Progenitor cell of endocrine pancreas (in vitro differentiated cells): Measurements from ENCODE around the gene CDH23. TPM values are rescaled to one million over a fixed set of nuclear protein-coding genes. Genes with fewer than 3 reads are reported as not detected.

Experiments
- DNase-seq: peaks from one replicate; pipeline ENCODE4 v3.0.0; 2021; ENCODE audit warnings: low spot score; ENCODE audit not compliant: unreplicated experiment
- H3K27ac Mint-ChIP-seq: 2 replicates; pipeline ENCODE4 v1.8.0; 2021; ENCODE audit warnings: mild to moderate bottlenecking, moderate library complexity, mixed read lengths
- H3K27me3 Mint-ChIP-seq: 2 replicates; pipeline ENCODE4 v1.8.0; 2021; ENCODE audit warnings: mixed read lengths
- H3K36me3 Mint-ChIP-seq: 2 replicates; pipeline ENCODE4 v1.8.0; 2022; ENCODE audit warnings: mixed read lengths; ENCODE audit not compliant: insufficient read depth
- H3K4me1 Mint-ChIP-seq: 2 replicates; pipeline ENCODE4 v1.8.0; 2021; ENCODE audit warnings: low read depth, mixed read lengths
- H3K4me3 Mint-ChIP-seq: 2 replicates; pipeline ENCODE4 v1.8.0; 2021; ENCODE audit warnings: low read depth, mild to moderate bottlenecking, moderate library complexity, mixed read lengths
- H3K9me3 Mint-ChIP-seq: 2 replicates; pipeline ENCODE4 v1.8.0; 2021; ENCODE audit warnings: low read depth, mixed read lengths
- total RNA-seq: library from RNA; stranded (reverse); gene quantifications from 2 replicates; pipeline ENCODE4 v1.2.1, GENCODE V29; 2021
- TF ChIP-seq, protein P1 (sequence below): fragments of 200-600 bp; sonication (generic); IDR thresholded peaks from one replicate; pipeline ENCODE4 v1.5.0; 2021; ENCODE audit warnings: antibody characterized with exemption, mild to moderate bottlenecking; ENCODE audit not compliant: unreplicated experiment

The CDH23 gene
- total RNA-seq, 1 donor from 2014 or later, result 0.43 TPM

DNA sequence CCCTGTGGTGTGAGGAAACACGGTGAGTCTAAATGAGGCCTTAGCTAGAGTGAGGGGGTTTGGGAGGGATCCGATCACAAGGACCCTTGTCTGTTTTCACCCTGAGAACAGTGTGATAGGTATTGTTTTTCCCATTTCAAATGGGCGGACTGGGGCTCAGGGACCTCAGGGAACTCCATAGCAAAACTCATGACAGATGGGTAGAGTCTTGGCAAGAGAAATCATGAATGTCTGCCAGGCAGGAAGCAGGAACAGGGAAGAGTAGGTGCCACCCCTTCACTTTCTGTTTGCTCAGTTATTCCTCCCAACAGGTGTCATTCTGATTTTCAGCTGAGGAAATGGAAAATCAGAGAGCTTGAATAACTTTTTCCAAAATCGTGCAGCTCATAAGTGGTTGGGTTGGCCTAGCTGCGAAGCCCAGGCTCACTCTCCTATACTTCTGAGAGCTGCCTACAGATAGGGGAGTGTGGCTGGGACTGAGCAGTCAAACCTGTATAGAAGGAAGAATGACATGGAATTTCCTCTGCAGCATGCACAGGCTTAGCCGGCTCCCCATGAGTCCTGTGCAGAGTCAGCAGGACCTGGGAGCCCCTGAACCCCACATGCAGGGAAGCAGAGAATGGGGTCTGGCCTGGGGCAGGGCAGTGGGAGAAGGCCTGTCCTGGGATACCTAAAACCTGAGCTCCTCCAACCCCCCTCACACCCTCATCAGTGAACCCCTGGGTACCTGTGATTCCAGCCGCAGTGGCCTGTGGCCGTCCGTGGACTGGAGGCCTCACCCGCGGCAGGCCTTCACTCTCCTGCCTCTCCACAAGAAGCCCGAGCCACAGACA is 340.5 kb downstream of the CDH23 start:
- TF ChIP-seq, protein P1, sequence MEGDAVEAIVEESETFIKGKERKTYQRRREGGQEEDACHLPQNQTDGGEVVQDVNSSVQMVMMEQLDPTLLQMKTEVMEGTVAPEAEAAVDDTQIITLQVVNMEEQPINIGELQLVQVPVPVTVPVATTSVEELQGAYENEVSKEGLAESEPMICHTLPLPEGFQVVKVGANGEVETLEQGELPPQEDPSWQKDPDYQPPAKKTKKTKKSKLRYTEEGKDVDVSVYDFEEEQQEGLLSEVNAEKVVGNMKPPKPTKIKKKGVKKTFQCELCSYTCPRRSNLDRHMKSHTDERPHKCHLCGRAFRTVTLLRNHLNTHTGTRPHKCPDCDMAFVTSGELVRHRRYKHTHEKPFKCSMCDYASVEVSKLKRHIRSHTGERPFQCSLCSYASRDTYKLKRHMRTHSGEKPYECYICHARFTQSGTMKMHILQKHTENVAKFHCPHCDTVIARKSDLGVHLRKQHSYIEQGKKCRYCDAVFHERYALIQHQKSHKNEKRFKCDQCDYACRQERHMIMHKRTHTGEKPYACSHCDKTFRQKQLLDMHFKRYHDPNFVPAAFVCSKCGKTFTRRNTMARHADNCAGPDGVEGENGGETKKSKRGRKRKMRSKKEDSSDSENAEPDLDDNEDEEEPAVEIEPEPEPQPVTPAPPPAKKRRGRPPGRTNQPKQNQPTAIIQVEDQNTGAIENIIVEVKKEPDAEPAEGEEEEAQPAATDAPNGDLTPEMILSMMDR, result no peak
- Mint-ChIP-seq H3K9me3 (no peaks in the 10 kb centered on the region), H3K4me1 (peaks cover 1% of the 10 kb centered on the region), H3K27ac (no peak overlapping the region), H3K27me3 (peaks cover 4% of the 10 kb centered on the region), H3K36me3 (no peaks in the 10 kb centered on the region), H3K4me3 (no peak overlapping the region)
- DNase-seq, result no peak

GRCh38 chr10:71737834-71738197 is 341.1 kb downstream of the CDH23 start:
- Mint-ChIP-seq H3K9me3 (no peaks in the 10 kb centered on the region), H3K4me3 (no peak overlapping the region), H3K27ac (no peak overlapping the region), H3K4me1 (no peaks in the 10 kb centered on the region), H3K27me3 (peaks cover 4% of the 10 kb centered on the region), H3K36me3 (no peaks in the 10 kb centered on the region)
- no peak for DNase-seq
- TF ChIP-seq, protein P1, result no peak

GRCh38 chr10:71739358-71739900 is 342.7 kb downstream of the CDH23 start:
- Mint-ChIP-seq H3K27me3 (no peaks in the 10 kb centered on the region), H3K4me3 (no peak overlapping the region), H3K27ac (no peak overlapping the region), H3K36me3 (no peaks in the 10 kb centered on the region), H3K9me3 (no peaks in the 10 kb centered on the region), H3K4me1 (no peaks in the 10 kb centered on the region)
- TF ChIP-seq, protein P1, result no peak
- no peak for DNase-seq

GRCh38 chr10:71740069-71740653 is 343.4 kb downstream of the CDH23 start:
- Mint-ChIP-seq H3K4me3 (no peak overlapping the region), H3K36me3 (no peaks in the 10 kb centered on the region), H3K27me3 (no peaks in the 10 kb centered on the region), H3K9me3 (no peaks in the 10 kb centered on the region), H3K27ac (no peak overlapping the region), H3K4me1 (no peaks in the 10 kb centered on the region)
- TF ChIP-seq, protein P1, result no peak
- no peak for DNase-seq

GRCh38 chr10:71741029-71741428 is 344.3 kb downstream of the CDH23 start:
- Mint-ChIP-seq H3K9me3 (no peaks in the 10 kb centered on the region), H3K36me3 (no peaks in the 10 kb centered on the region), H3K4me1 (peaks cover 3% of the 10 kb centered on the region), H3K4me3 (no peak overlapping the region), H3K27ac (no peak overlapping the region), H3K27me3 (no peaks in the 10 kb centered on the region)
- no peak for DNase-seq
- TF ChIP-seq, protein P1, result no peak
